Tibial artery (tissue), 4 donors: Measurements from ENCODE around the gene SNRPB.

Experiments used
- DNase-seq, 2 donors: peaks; one replicate each; pipeline ENCODE4 v3.0.0-alpha.2; 2019
- H3K27ac ChIP-seq, 2 donors: fragments of 200-600 bp; sonication (generic) in 1 of 2; 1 replicate in 1 of 2; 2 replicates in 1 of 2; pipeline ENCODE4 v1.5.1; 2018 to 2019; ENCODE audit warnings: mild to moderate bottlenecking in 1 of 2
- H3K27me3 ChIP-seq, 2 donors: fragments of 200-600 bp; sonication (generic) in 1 of 2; one replicate each; pipeline versions ENCODE4 v1.5.1 to v1.6.0; 2016 to 2019
- H3K36me3 ChIP-seq, 3 donors: fragments of 200-600 bp; sonication (generic) in 2 of 3; one replicate each; pipeline ENCODE4 v1.5.1; 2016 to 2019; ENCODE audit warnings: mild to moderate bottlenecking in 2 of 3
- H3K4me1 ChIP-seq, 4 donors: fragments of 200-600 bp; sonication (generic) in 2 of 4; 1 replicate in 3 of 4; 2 replicates in 1 of 4; pipeline ENCODE4 v1.5.1; 2016 to 2019
- H3K4me3 ChIP-seq, 2 donors: fragments of 200-600 bp; sonication (generic) in 1 of 2; 1 replicate in 1 of 2; 2 replicates in 1 of 2; pipeline ENCODE4 v1.5.1; 2018 to 2019; ENCODE audit warnings: mild to moderate bottlenecking in 2 of 2
- H3K9me3 ChIP-seq, 3 donors: fragments of 200-600 bp; sonication (generic) in 1 of 3; one replicate each; pipeline ENCODE4 v1.5.1; 2016 to 2019
- intact Hi-C: fragments of 100-400 bp; cut with DNase I; formaldehyde crosslinking; loops from one replicate; pipeline ENCODE4 v1.15.0; 2023; ENCODE audit warnings: low total_unique reads
- TF ChIP-seq, protein P1 (sequence below), 2 experiments: fragments of 200-600 bp in 1 of 2; fragments of 450-650 bp in 1 of 2; IDR thresholded peaks; one replicate each; pipeline ENCODE4 v1.5.1; 2017 to 2019; ENCODE audit warnings: antibody characterized with exemption in 2 of 2, mild to moderate bottlenecking in 1 of 2, moderate library complexity in 1 of 2

The SNRPB gene

DNA sequence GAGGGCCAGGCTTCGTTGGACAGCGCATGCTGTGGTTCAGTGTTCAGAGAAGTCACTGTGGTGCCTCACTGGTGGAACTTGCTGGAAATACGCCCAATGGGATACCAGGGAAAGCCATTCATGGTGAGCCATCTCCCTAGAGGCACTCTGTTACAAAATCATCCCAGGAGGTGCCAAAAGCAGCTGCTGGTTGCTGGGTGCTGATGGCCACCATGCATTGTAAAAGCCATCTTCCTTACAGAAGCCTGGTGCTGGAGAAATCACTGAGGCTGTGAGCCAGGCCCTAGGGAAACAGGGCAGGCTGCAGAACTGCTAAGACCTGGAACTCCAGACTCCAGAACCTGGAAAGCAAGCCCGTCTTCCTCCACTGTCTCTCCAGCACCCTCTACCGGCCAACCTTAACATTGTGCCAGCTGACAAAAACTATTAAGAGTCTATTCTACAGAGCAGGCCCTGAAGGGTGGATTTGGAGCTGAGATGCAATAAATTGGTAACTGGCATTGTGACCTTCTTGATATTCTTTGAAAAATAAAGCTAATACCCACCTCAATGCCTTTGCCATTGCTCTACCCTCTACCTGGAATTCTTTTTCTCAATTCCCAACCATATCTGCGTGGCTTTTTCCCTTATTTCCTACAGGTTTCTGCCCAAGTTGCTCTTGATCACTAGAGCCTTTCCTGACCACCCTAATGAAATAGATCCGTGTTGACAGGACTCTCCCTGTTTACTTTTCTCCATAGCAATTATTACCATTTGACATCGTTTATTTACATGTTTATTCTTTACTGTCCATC is 18.5 kb downstream of the SNRPB start:
- no peak overlapping the region for H3K27ac ChIP-seq
- H3K4me3 ChIP-seq, result no peak overlapping the region
- intact Hi-C loops, result no loop called here
- DNase-seq, result peak in 1 of 2 donors; percentile 80
- TF ChIP-seq, protein P1, sequence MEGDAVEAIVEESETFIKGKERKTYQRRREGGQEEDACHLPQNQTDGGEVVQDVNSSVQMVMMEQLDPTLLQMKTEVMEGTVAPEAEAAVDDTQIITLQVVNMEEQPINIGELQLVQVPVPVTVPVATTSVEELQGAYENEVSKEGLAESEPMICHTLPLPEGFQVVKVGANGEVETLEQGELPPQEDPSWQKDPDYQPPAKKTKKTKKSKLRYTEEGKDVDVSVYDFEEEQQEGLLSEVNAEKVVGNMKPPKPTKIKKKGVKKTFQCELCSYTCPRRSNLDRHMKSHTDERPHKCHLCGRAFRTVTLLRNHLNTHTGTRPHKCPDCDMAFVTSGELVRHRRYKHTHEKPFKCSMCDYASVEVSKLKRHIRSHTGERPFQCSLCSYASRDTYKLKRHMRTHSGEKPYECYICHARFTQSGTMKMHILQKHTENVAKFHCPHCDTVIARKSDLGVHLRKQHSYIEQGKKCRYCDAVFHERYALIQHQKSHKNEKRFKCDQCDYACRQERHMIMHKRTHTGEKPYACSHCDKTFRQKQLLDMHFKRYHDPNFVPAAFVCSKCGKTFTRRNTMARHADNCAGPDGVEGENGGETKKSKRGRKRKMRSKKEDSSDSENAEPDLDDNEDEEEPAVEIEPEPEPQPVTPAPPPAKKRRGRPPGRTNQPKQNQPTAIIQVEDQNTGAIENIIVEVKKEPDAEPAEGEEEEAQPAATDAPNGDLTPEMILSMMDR (IDR thresholded peaks at IDR 0.05), result peak; percentile 58 to 80
- H3K27me3 ChIP-seq, result no peaks in the 10 kb centered on the region
- no peaks in the 10 kb centered on the region for H3K9me3 ChIP-seq
- peaks cover 0 to 13% (median 2%) of the 10 kb centered on the region in 4 donors for H3K4me1 ChIP-seq
- H3K36me3 ChIP-seq, result no peaks in the 10 kb centered on the region

DNA sequence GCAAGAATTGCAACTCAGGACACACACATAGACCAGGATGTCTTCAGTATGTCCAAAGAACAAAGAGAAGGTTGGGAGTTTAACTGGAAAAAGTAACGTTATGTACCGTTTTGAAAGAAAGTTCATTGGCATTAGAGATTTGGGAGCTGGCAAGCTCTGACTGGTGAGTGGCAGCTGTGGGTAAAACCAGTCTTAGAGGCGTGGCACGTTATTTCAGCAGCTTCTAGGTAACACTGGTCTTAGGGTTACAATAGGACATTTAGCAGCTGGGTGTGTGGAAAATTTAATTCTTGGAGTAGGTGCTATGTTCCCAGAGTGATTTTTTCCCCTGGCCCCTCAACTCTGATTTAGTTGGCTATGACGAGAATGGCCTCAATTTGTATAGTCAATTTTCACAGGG is 19.2 kb downstream of the SNRPB start:
- intact Hi-C loops, result no loop called here

DNA sequence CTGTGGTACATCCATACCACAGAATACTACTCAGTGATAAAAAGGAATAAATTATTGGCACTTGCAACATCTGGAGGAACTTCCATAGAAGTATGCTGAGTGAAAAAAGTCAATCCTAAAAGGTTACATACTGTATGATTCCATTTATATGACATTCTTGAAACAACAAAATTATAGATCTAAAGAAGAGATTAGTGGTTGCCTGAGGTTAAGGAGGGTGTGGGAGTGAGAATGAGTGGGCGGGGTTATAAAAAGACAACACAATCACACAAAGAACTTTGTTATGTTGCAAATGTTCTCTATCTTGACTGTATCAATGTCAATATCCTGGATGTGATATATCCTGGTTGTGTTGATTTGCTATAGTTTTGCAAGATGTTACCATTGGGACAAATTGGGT is 21.2 kb downstream of the SNRPB start:
- peaks cover 0 to 3% (median 0%) of the 10 kb centered on the region in 4 donors for H3K4me1 ChIP-seq
- H3K27ac ChIP-seq, result no peak overlapping the region
- H3K36me3 ChIP-seq, result no peaks in the 10 kb centered on the region
- TF ChIP-seq, protein P1 (IDR thresholded peaks at IDR 0.05), result no peak
- no peaks in the 10 kb centered on the region for H3K9me3 ChIP-seq
- intact Hi-C loops, result no loop called here
- H3K4me3 ChIP-seq, result no peak overlapping the region
- DNase-seq, result no peak
- H3K27me3 ChIP-seq, result no peaks in the 10 kb centered on the region

More for the DNA sequence above, 19.2 kb downstream of the SNRPB start:
- no peak overlapping the region for H3K27ac ChIP-seq
- no peak for DNase-seq
- TF ChIP-seq, protein P1 (IDR thresholded peaks at IDR 0.05), result no peak
- H3K27me3 ChIP-seq, result no peaks in the 10 kb centered on the region
- no peaks in the 10 kb centered on the region for H3K36me3 ChIP-seq
- no peaks in the 10 kb centered on the region for H3K9me3 ChIP-seq
- peaks cover 0 to 11% (median 2%) of the 10 kb centered on the region in 4 donors for H3K4me1 ChIP-seq
- H3K4me3 ChIP-seq, result no peak overlapping the region

DNA sequence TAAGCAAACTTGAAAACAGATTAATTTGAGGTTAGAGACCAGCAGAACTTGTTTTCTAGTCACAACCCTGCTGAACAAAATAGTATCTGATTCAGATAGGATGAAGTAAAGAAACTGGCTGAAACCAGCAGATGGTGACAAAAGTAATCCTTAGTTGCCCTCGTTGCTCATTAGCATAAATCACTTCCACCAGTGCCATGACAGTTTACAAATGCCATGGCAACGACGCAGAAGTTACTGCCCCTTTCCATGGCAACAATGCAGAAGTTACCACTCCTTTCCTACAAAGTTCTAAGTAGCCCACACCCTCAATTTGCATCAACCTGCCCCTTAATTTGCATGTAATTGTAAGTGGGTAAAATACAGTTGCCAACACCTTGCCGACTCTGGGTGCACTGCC is 23.7 kb downstream of the SNRPB start:
- intact Hi-C loops, result no loop called here
- no peaks in the 10 kb centered on the region for H3K4me1 ChIP-seq
- H3K9me3 ChIP-seq, result no peaks in the 10 kb centered on the region
- TF ChIP-seq, protein P1 (IDR thresholded peaks at IDR 0.05), result no peak
- H3K4me3 ChIP-seq, result no peak overlapping the region
- H3K36me3 ChIP-seq, result no peaks in the 10 kb centered on the region
- no peaks in the 10 kb centered on the region for H3K27me3 ChIP-seq
- DNase-seq, result no peak
- no peak overlapping the region for H3K27ac ChIP-seq

DNA sequence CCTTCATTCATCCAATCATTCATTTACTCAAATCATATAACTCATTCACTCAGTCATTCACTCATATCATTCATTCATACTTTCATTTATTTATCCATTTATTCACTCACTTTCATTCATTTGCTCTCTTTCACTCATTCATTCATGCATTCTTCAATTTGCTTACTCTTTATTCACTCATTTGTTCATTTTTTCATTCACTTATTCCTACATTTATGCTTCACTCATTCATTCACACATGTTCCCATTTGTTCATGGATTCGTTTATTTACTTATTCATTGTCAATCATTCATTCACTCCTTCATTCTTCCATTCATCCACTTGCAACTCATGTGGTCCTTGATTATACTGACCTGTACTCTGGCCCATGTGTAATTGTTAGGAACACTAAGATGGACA is 39.4 kb downstream of the SNRPB start:
- H3K27ac ChIP-seq, result no peak overlapping the region
- no peaks in the 10 kb centered on the region for H3K9me3 ChIP-seq
- H3K4me3 ChIP-seq, result no peak overlapping the region
- no peaks in the 10 kb centered on the region for H3K27me3 ChIP-seq
- DNase-seq, result no peak
- intact Hi-C loops, result no loop called here
- H3K4me1 ChIP-seq, result no peaks in the 10 kb centered on the region
- no peaks in the 10 kb centered on the region for H3K36me3 ChIP-seq
- TF ChIP-seq, protein P1 (IDR thresholded peaks at IDR 0.05), result no peak
